ENCODE results near the gene ERGIC1.
"Not testable (repeated sequence)": the region's sequence is repeated elsewhere in the genome, so short reads cannot be mapped to it uniquely, and the experiment has no call there.

ERGIC1 gene

DNA sequence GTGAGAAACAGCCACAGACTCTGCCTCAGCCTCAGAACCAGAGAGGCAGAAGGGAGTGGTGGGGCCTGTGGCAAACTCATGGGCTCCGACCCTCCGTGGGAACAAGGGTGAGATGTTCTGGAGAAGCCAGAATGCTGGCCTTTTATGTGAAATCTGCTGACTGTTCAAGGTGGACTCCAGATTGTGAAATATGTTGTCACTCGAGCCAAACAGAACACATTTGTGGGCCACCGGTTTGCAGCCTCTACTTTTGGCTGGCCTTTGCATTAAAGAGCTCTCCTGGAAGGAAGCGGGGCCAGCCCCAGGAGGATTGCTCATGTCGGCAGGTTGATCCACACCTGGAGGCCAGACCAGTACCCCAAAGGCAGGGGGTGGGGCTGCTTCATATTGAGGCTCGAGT, 62.4 kb downstream of the ERGIC1 start:
- no peak for DNase-seq
- intact Hi-C loops (cut with DNase I), result no loop called here

GRCh38 chr5:172897067-172897466, 63.0 kb downstream of the ERGIC1 start:
- DNase-seq; intact Hi-C loops (cut with DNase I): not testable (repeated sequence)

DNA sequence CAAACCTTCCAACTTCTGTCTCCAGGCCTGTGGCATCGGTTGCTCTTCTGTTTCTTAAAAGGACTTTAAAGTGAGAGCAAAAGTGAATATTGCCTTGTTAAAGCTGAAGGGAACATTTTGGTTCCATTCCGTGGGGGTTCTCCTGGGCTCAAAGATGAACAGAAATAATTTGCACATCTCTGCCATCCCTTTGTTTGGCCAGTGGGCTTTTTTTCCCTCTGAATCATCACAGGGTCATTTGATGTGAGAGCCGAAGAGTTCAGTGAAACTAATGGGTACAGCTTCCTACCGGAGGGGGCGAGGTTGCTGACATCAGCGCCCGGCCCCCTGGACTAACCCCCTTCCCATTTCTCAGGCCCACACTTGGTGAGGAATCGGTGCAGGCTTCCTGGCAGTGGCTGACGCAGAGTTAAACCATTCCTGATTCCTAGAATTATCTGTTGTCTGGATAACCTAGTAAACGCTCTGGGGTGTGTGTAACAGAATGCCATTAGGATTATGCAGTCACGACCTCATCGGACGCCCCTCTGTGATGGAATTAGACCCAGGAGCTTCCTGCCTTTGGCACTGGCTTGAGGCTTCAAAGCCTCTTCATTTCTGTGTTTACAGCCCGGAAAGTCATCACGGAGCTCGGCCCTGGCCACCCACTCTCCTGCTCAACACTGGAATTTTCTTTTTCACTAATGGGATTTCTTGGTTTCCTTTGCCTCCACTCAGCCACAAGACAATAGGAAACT, 63.6 kb downstream of the ERGIC1 start:
- intact Hi-C loops (cut with DNase I), result no loop called here
- no peak for DNase-seq

- no peak for DNase-seq
- intact Hi-C loops (cut with DNase I), result no loop called here
These were observed 64.3 kb downstream of the ERGIC1 start for GRCh38 chr5:172898218-172898842.

DNA sequence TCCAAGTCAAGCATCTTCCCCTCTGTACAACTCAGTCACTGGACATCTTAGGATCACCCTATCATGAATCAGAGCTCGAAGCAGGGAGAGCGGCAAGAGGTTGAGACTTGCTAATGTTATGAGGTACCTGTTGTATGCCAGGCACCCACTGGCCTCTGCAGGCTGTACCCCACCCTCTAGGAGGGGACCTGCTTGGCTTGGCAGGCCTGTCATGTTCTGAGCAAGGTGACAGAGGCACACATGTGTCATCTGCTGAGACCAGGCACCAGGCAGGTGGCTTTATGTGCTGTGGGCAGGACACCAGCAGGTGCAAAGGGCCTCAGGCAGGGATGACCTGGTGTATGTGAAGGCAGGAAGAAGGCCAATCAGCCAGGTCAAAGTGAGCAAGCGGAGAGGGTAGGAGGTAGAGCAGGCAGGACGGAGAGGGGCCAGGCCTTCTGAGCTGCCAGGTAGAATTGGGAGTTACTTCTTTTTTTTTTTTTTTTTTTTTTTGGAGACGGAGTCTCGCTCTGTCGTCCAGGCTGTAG, 64.9 kb downstream of the ERGIC1 start:
- intact Hi-C loops (cut with DNase I), result no loop called here
- DNase-seq, result no peak

- intact Hi-C loops (cut with DNase I), result no loop called here
- DNase-seq, result no peak
These were observed 65.4 kb downstream of the ERGIC1 start for GRCh38 chr5:172899436-172899835.

GRCh38 chr5:172901012-172901780, 67.1 kb downstream of the ERGIC1 start:
- intact Hi-C loops (cut with DNase I), result no loop called here
- DNase-seq, result peak in 1 of 10 donors; percentile 63

DNA sequence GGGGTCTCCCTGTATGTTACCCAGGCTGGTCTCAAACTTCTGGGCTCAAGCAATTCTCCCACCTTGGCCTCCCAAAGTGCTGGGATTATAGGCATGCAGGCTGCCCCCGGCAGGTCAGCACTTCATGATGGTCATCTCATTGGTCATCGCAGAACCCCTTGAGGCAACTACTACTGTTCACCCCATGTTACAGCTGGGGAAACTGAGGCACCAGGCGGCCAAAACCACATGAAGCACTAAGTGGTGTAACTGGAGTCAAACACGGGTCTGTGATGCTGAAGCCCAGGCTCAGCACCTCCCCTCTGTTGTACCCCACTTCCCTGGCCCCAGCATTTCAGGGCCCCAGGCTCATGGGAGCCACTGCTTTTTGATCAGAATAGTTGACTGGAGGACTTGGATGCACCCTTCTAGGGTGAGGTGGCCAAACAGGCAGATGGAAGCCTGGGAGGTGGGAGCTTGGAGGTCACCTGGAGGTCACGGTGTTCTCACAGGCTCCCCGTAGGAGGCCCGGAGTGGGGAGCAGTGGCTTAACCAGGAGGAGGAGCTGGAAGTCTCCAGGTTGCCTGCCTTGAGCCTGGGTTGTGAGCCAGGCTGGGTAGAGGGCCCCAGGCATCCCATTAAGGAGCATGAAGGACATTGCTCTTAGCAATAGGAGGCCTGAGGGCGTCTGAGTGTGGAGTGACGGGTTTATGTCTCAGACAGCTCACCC, 67.9 kb downstream of the ERGIC1 start:
- intact Hi-C loops (cut with DNase I), result no loop called here
- peak in 1 of 10 donors; percentile 53 for DNase-seq

- intact Hi-C loops (cut with DNase I), result no loop called here
- DNase-seq, result peak; percentile 25 to 94 (median 61)
These were observed 68.7 kb downstream of the ERGIC1 start for GRCh38 chr5:172902497-172903472.

DNA sequence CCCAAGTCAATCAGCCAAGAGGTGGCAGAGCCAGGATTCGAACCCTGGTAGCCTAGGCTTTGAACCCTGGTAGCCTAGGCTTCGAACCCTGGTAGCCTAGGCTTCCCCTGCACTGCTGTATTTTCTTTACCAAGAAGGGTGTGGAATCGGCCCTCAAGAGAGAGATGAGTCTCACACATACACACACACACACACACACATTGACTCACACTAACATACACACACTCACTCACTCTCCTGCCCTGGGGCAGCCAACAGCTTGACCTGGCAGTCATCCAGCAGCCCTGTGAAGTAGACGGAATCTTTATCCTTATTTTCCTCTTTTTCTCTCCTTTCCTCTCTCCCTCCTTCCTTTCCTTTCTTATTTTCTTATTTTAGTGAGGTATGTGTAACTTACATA, 69.7 kb downstream of the ERGIC1 start:
- no peak for DNase-seq
- intact Hi-C loops (cut with DNase I), result no loop called here

DNA sequence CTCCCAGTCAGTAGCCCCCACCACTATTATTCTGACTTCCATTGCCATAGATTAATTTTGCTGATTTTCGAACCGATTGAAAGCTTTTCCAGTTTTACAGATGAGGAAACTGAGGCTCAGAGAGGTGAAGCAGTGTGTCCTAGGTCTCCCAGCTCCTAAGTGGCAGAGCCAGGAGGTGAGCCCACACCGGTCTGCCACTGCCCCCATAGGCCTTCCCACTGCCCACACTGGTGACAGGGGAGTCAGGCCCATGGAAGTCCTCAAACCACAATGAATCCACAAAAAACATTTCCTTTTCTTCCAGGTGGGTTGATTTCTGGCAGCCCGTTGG, 70.2 kb downstream of the ERGIC1 start:
- no peak for DNase-seq
- intact Hi-C loops (cut with DNase I), result no loop called here

- intact Hi-C loops (cut with DNase I), result no loop called here
- peak in 2 of 10 donors; percentile 33 to 74 for DNase-seq
These were observed 70.7 kb downstream of the ERGIC1 start for GRCh38 chr5:172904643-172905345.

GRCh38 chr5:172905346-172906140, 71.5 kb downstream of the ERGIC1 start:
- intact Hi-C loops (cut with DNase I), result no loop called here
- DNase-seq, result peak in 9 of 10 donors; percentile 52 to 93 (median 69)

- intact Hi-C loops (cut with DNase I), result no loop called here
- no peak for DNase-seq
These were observed 72.4 kb downstream of the ERGIC1 start for GRCh38 chr5:172906436-172906835.

DNA sequence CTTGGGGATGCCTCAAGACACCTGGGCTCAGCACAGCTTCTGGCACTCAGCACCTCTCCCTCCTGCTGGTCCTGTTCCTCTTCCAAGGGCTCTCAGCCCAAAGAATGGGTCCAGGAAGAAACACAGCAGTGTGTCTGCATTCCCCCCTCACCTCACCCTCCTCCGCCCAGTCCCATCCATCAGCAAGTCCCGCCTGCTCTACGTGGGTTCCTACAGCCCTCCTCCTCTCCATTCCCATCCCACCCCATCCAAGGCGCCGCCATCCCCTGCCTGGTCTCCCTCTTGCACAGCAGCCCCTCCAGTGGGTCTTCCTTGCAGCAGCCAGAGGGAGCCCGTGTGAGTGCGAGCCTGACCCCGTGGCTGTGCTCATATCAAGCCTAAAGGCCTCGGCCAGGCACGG, 72.8 kb downstream of the ERGIC1 start:
- intact Hi-C loops (cut with DNase I), result no loop called here
- no peak for DNase-seq

GRCh38 chr5:172907657-172908056, 73.6 kb downstream of the ERGIC1 start:
- no peak for DNase-seq
- intact Hi-C loops (cut with DNase I), result no loop called here

GRCh38 chr5:172908662-172909061, 74.6 kb downstream of the ERGIC1 start:
- no peak for DNase-seq
- intact Hi-C loops (cut with DNase I), result no loop called here

- DNase-seq, result no peak
- intact Hi-C loops (cut with DNase I), result no loop called here
These were observed 76.0 kb downstream of the ERGIC1 start for GRCh38 chr5:172909931-172910502.
